Measurements from ENCODE around the gene MAP1A.

DNA sequence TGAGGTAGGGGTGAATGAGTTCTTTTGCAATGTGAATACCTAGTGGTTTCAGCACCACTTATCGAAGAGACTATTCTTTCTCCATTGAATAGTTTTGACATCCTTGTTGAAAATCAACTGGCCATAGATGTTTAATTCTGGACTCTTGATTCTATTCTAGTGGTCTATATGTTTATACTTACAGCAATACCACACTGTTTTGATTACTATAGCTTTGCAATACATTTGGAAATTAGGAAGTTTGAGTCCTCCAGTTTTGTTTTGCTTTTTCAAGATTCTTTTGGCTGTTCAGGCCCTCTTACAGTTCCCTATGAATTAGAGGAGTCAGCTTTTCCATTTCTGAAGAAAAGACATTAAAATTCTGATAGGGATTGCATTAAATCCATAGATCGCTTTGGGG lies 30.1 kb downstream of the MAP1A start:
- TF ChIP-seq, protein P1, sequence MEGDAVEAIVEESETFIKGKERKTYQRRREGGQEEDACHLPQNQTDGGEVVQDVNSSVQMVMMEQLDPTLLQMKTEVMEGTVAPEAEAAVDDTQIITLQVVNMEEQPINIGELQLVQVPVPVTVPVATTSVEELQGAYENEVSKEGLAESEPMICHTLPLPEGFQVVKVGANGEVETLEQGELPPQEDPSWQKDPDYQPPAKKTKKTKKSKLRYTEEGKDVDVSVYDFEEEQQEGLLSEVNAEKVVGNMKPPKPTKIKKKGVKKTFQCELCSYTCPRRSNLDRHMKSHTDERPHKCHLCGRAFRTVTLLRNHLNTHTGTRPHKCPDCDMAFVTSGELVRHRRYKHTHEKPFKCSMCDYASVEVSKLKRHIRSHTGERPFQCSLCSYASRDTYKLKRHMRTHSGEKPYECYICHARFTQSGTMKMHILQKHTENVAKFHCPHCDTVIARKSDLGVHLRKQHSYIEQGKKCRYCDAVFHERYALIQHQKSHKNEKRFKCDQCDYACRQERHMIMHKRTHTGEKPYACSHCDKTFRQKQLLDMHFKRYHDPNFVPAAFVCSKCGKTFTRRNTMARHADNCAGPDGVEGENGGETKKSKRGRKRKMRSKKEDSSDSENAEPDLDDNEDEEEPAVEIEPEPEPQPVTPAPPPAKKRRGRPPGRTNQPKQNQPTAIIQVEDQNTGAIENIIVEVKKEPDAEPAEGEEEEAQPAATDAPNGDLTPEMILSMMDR (IDR thresholded peaks at IDR 0.05) = no peak
- TF ChIP-seq EZH2 (IDR thresholded peaks at IDR 0.05) = no peak

Measured in neural progenitor cell (in vitro differentiated cells).